PFSK-1 (cell line): Measurements from ENCODE around the gene NRSN1.

ENCODE experiments used
- FOXP2 ChIP-seq: optimal IDR thresholded peaks from 2 replicates; pipeline ENCODE3; 2011; ENCODE audit warnings: borderline replicate concordance, control low read depth, inconsistent platforms; ENCODE audit not compliant: insufficient read depth; ENCODE audit errors: extremely low read length, extremely low read depth
- POLR2AphosphoS5 ChIP-seq: IDR thresholded peaks from 2 replicates; pipeline ENCODE4 v1.6.1; 2012; ENCODE audit warnings: low read depth, mild to moderate bottlenecking, control low read depth, low read length, moderate library complexity
- REST ChIP-seq, 2 experiments: IDR thresholded peaks; 2 replicates each; pipeline versions ENCODE4 v1.6.1 to v1.8.0; 2011 to 2012; ENCODE audit warnings: low read depth in 2 of 2, low read length in 2 of 2, control low read depth in 1 of 2, inconsistent platforms in 1 of 2, mild to moderate bottlenecking in 1 of 2, moderate library complexity in 1 of 2; ENCODE audit not compliant: insufficient read depth in 1 of 2

GRCh38 chr6:24183584-24183983 lies 57.6 kb downstream of the NRSN1 start:
- TF ChIP-seq REST (IDR thresholded peaks at IDR 0.05; ENCODE audit: insufficient read depth in 1 of 2, low read depth in 2 of 2, low read length in 2 of 2), result no peak
- TF ChIP-seq POLR2AphosphoS5, result no peak
- TF ChIP-seq FOXP2, result no peak
